BJ (cell line): ENCODE results near the gene ARFRP1. TPM values are rescaled to one million over a fixed set of nuclear protein-coding genes. Genes with fewer than 3 reads are reported as not detected.

Experiments used
- CTCF ChIA-PET: fragments of 350-600 bp; formaldehyde crosslinking; extraction: SDS; loops from one replicate; lab custom pipeline; 2021; ENCODE audit warnings: antibody characterized with exemption, inconsistent platforms; lab: Yijun Ruan, JAX
- POLR2A ChIA-PET: fragments of 300-600 bp; sonication (Branson Sonifier 250); formaldehyde crosslinking; extraction: SDS; loops from one replicate; lab custom pipeline; 2021; ENCODE audit warnings: antibody characterized with exemption; lab: Charles Lee
- DNase-seq: peaks from one replicate; pipeline ENCODE4 v3.0.0-alpha.2; 2011; ENCODE audit warnings: low read depth
- H3K27me3 ChIP-seq: 2 replicates; pipeline ENCODE4 v1.6.0; 2011; ENCODE audit warnings: low read length; ENCODE audit not compliant: control insufficient read depth, insufficient read depth
- H3K36me3 ChIP-seq: 2 replicates; pipeline ENCODE4 v1.5.1; 2011; ENCODE audit warnings: low read length; ENCODE audit not compliant: control insufficient read depth, insufficient read depth
- H3K4me3 ChIP-seq: 2 replicates; pipeline ENCODE4 v1.5.1; 2011; ENCODE audit warnings: low read depth, mild to moderate bottlenecking, control low read depth, low read length
- CTCF ChIP-seq: IDR thresholded peaks from 2 replicates; pipeline ENCODE4 v1.5.1; 2011; ENCODE audit warnings: low read depth, mild to moderate bottlenecking, control low read depth, inconsistent platforms, low read length, moderate library complexity; ENCODE audit not compliant: insufficient read depth
- polyA plus RNA-seq: library from polyadenylated mRNA; depleted of rRNA; stranded (reverse); fragments of >200 nt; gene quantifications from 2 replicates; pipeline ENCODE4 v1.2.3, GENCODE V29; 2011

The ARFRP1 gene
- polyA plus RNA-seq, 1 experiment, result 41.9 TPM

GRCh38 chr20:63740627-63741353, 33.0 kb upstream of the ARFRP1 start:
- peak; percentile 52 for DNase-seq
- POLR2A ChIA-PET, result interaction anchor here (0.6 kb wide), 2 partner anchors 82 to 199 kb away, joined by 3 to 9 read pairs; partner anchors contain the start of gene RTEL1

GRCh38 chr20:63740070-63740626, 32.4 kb upstream of the ARFRP1 start:
- no peak for DNase-seq

More at GRCh38 chr20:63740627-63741353, 33.0 kb upstream of the ARFRP1 start:
- CTCF ChIA-PET, result interaction anchor here (1.3 to 1.6 kb wide), 3 partner anchors 46 to 296 kb away, joined by 4 to 6 read pairs (median 5); partner anchors contain the start of gene TPD52L2
- Histone ChIP-seq H3K27me3 (no peaks in the 10 kb centered on the region), H3K36me3 (peaks cover 13% of the 10 kb centered on the region), H3K4me3 (peak overlapping the region; percentile 74)
- TF ChIP-seq CTCF, result peak; percentile 38

GRCh38 chr20:63739130-63740069, 31.6 kb upstream of the ARFRP1 start, which contains the start of gene SLC2A4RG:
Gene SLC2A4RG (plus strand): TSS chr20:63739776. CDS start chr20:63739913, 137 bp downstream.
- POLR2A ChIA-PET, result interaction anchor here (0.5 to 0.6 kb wide), 2 partner anchors 12 to 18 kb away, joined by 3 to 9 read pairs; no protein-coding TSS in a partner anchor

More at GRCh38 chr20:63740070-63740626, 32.4 kb upstream of the ARFRP1 start:
- H3K27me3 ChIP-seq, result no peaks in the 10 kb centered on the region
- H3K36me3 ChIP-seq, result peaks cover 17% of the 10 kb centered on the region
- POLR2A ChIA-PET, result no interaction called here
- CTCF ChIA-PET, result interaction anchor here (1.3 to 1.6 kb wide), 3 partner anchors 47 to 297 kb away, joined by 4 to 6 read pairs (median 5); partner anchors contain the start of gene TPD52L2
- TF ChIP-seq CTCF, result no peak
- H3K4me3 ChIP-seq, result peak overlapping the region; percentile 74

GRCh38 chr20:63738687-63739129, 30.9 kb upstream of the ARFRP1 start:
- no peak for DNase-seq
- CTCF ChIA-PET, result interaction anchor here (1.0 kb wide), 1 partner anchor 37 kb away, joined by 4 read pairs; no protein-coding TSS in a partner anchor
- no peak overlapping the region; the same call in 1 of the 2 replicates for H3K4me3 ChIP-seq
- POLR2A ChIA-PET, result interaction anchor here (0.5 to 0.6 kb wide), 2 partner anchors 11 to 17 kb away, joined by 3 to 9 read pairs; no protein-coding TSS in a partner anchor
- TF ChIP-seq CTCF, result no peak
- peaks cover 26% of the 10 kb centered on the region for H3K36me3 ChIP-seq
- no peaks in the 10 kb centered on the region for H3K27me3 ChIP-seq

More at GRCh38 chr20:63739130-63740069, 31.6 kb upstream of the ARFRP1 start, which contains the start of gene SLC2A4RG:
- H3K4me3 ChIP-seq, result peak within 1 kb of the TSS; percentile 74
- no peak for TF ChIP-seq CTCF
- peaks cover 20% of the 10 kb centered on the region for H3K36me3 ChIP-seq
- H3K27me3 ChIP-seq, result no peaks in the 10 kb centered on the region
- CTCF ChIA-PET, result interaction anchor here (1.0 kb wide), 1 partner anchor 36 kb away, joined by 4 read pairs; no protein-coding TSS in a partner anchor
- DNase-seq, result no peak
